A549 (cell line): Measurements from ENCODE around the gene RUNX3. TPM values are rescaled to one million over a fixed set of nuclear protein-coding genes. Genes with fewer than 3 reads are reported as not detected.
"Not testable (repeated sequence)": the region's sequence is repeated elsewhere in the genome, so short reads cannot be mapped to it uniquely, and the experiment has no call there.

Source experiments
- ATAC-seq, 2 experiments: fragments of 200-7000 bp in 1 of 2; fragments of >200 bp in 1 of 2; cut with Nextera tagmentation in 1 of 2; cut with Tn5 transposase in 1 of 2; 3 replicates each; pipeline versions ENCODE4 v1.8.0 to v1.9.1; 2018 to 2020; ENCODE audit warnings: mild to moderate bottlenecking in 1 of 2, moderate library complexity in 1 of 2
- CTCF ChIA-PET: fragments of 300-600 bp; sonication (Branson Sonifier 250); formaldehyde crosslinking; extraction: SDS; loops from one replicate; lab custom pipeline; 2021; ENCODE audit warnings: antibody characterized with exemption, inconsistent platforms; lab: Yijun Ruan, JAX
- POLR2A ChIA-PET: fragments of 350-600 bp; formaldehyde crosslinking; extraction: SDS; loops from one replicate; lab custom pipeline; 2021; ENCODE audit warnings: antibody characterized with exemption, inconsistent platforms; lab: Yijun Ruan, JAX
- DNase-seq, 2 experiments: peaks; one replicate each; pipeline versions ENCODE4 v3.0.0 to v3.0.0-alpha.2; 2011 to 2016; ENCODE audit warnings: low read depth in 1 of 2, low spot score in 1 of 2
- FAIRE-seq: peaks from 2 replicates; lab custom pipeline; 2011; peaks lifted over from hg19 to GRCh38; lab: Jason Lieb, UNC
- H3K27ac ChIP-seq, 2 experiments: fragments of >200 bp; sonication (Bioruptor Twin); formaldehyde crosslinking; 3 replicates each; pipeline ENCODE4 v1.5.1; 2016 to 2017
- H3K4me1 ChIP-seq: fragments of >200 bp; sonication (Bioruptor Twin); formaldehyde crosslinking; 3 replicates; pipeline ENCODE4 v1.6.1; 2016
- H3K4me2 ChIP-seq: fragments of >200 bp; sonication (Bioruptor Twin); formaldehyde crosslinking; 3 replicates; pipeline ENCODE4 v1.6.1; 2016
- H3K4me3 ChIP-seq: fragments of >200 bp; sonication (Bioruptor Twin); formaldehyde crosslinking; 3 replicates; pipeline ENCODE4 v1.5.1; 2016
- H3K9me3 ChIP-seq: fragments of >200 bp; sonication (Bioruptor Twin); formaldehyde crosslinking; 3 replicates; pipeline ENCODE4 v1.6.1; 2016
- BCL3 ChIP-seq: fragments of >200 bp; sonication (Bioruptor Twin); formaldehyde crosslinking; IDR thresholded peaks from 3 replicates; pipeline ENCODE4 v1.6.1; 2016
- EHF ChIP-seq: fragments of 250-450 bp; sonication (Bioruptor Pico); IDR thresholded peaks from 2 replicates; pipeline ENCODE4 v1.5.0; 2020; ENCODE audit warnings: mild to moderate bottlenecking
- EP300 ChIP-seq, 2 experiments: fragments of >200 bp; sonication (Bioruptor Twin); formaldehyde crosslinking; IDR thresholded peaks; 2 replicates in 1 of 2; 3 replicates in 1 of 2; pipeline ENCODE4 v1.6.1; 2016 to 2017
- HES2 ChIP-seq: fragments of >200 bp; sonication (Bioruptor Twin); formaldehyde crosslinking; IDR thresholded peaks from 2 replicates; pipeline ENCODE4 v1.6.1; 2016
- HOXA7 ChIP-seq: fragments of 250-450 bp; sonication (Bioruptor Pico); IDR thresholded peaks from 2 replicates; pipeline ENCODE4 v1.5.0; 2020; ENCODE audit warnings: mild to moderate bottlenecking, moderate library complexity
- HOXB5 ChIP-seq: fragments of 250-450 bp; sonication (Bioruptor Pico); IDR thresholded peaks from 2 replicates; pipeline ENCODE4 v1.5.0; 2020; ENCODE audit warnings: mild to moderate bottlenecking, moderate library complexity
- MAZ ChIP-seq: fragments of 150-350 bp; IDR thresholded peaks from 2 replicates; pipeline ENCODE4 v1.6.1; 2014; ENCODE audit warnings: antibody characterized with exemption, low read depth, low read length, borderline replicate concordance
- PBX3 ChIP-seq: IDR thresholded peaks from 2 replicates; pipeline ENCODE4 v1.6.1; 2012
- RAD21 ChIP-seq, 2 experiments: fragments of >200 bp in 1 of 2; sonication (Bioruptor Twin) in 1 of 2; formaldehyde crosslinking in 1 of 2; IDR thresholded peaks in 1 of 2; conservative IDR thresholded peaks in 1 of 2; 2 replicates in 1 of 2; 3 replicates in 1 of 2; pipeline ENCODE4 v1.6.1; 2012 to 2018; ENCODE audit warnings: inconsistent platforms in 1 of 2
- REST ChIP-seq: fragments of 200-600 bp; sonication (generic); IDR thresholded peaks from 2 replicates; pipeline ENCODE4 v1.6.1; 2016; ENCODE audit warnings: antibody characterized with exemption, mild to moderate bottlenecking, moderate library complexity
- RNF2 ChIP-seq: fragments of 200-600 bp; sonication (generic); IDR thresholded peaks from 2 replicates; pipeline ENCODE4 v1.6.1; 2016; ENCODE audit warnings: low read depth, mild to moderate bottlenecking, antibody characterized with exemption, moderate library complexity, borderline replicate concordance
- SREBF2 ChIP-seq: fragments of 450-650 bp; IDR thresholded peaks from 2 replicates; pipeline ENCODE4 v1.6.1; 2014; ENCODE audit warnings: mild to moderate bottlenecking, moderate library complexity
- TFCP2L1 ChIP-seq: fragments of 250-450 bp; sonication (Bioruptor Pico); IDR thresholded peaks from 2 replicates; pipeline ENCODE4 v1.5.0; 2021; ENCODE audit warnings: mild to moderate bottlenecking
- ZC3H11A ChIP-seq: fragments of 450-650 bp; IDR thresholded peaks from 2 replicates; pipeline ENCODE4 v1.6.1; 2014; ENCODE audit warnings: antibody characterized with exemption, mild to moderate bottlenecking
- ZFP36 ChIP-seq: fragments of 450-650 bp; IDR thresholded peaks from 2 replicates; pipeline ENCODE4 v1.6.1; 2014; ENCODE audit warnings: borderline replicate concordance; ENCODE audit not compliant: partially characterized antibody
- ZSCAN20 ChIP-seq: fragments of 250-450 bp; sonication (Bioruptor Pico); IDR thresholded peaks from 2 replicates; pipeline ENCODE4 v1.8.0; 2022; ENCODE audit warnings: mild to moderate bottlenecking, moderate library complexity
- WGBS: methylation state at CpG from one replicate; pipeline ENCODE4 v1.1.6; 2017; ENCODE audit errors: missing lambda C conversion rate; 5-methylcytosine and 5-hydroxymethylcytosine counted together
- polyA minus RNA-seq: library from RNA; depleted of rRNA, polyadenylated mRNA; stranded (reverse); fragments of >200 nt; gene quantifications from 2 replicates; pipeline ENCODE4 v1.2.3, GENCODE V29; 2011; rRNA and poly(A)+ RNA removed
- polyA plus RNA-seq, 4 experiments: library from polyadenylated mRNA; depleted of rRNA in 3 of 4; stranded (reverse); fragments of >200 nt; fragmentation: RNase III in 1 of 4; extraction: RNeasy Plus Mini Kit Qiagen cat#74134 plus additional on column Dnase treatment in 1 of 4; gene quantifications; 2 replicates in 3 of 4; 3 replicates in 1 of 4; pipeline ENCODE4 v1.2.3, GENCODE V29; 2011 to 2017
- TF ChIP-seq, protein P1 (sequence below): fragments of 450-650 bp; IDR thresholded peaks from 2 replicates; pipeline ENCODE4 v1.6.1; 2014; ENCODE audit warnings: antibody characterized with exemption

Gene RUNX3
- 1.4 and 2.6 TPM in 2 replicates for polyA plus RNA-seq (2011; rRNA removed)
- polyA plus RNA-seq (2012; cell fraction: cytosol; rRNA removed): 2.7 and 4.9 TPM in 2 replicates
- 2.6 and 3.6 TPM in 2 replicates for polyA plus RNA-seq (2012; cell fraction: nucleus; rRNA removed)
- 3.2 to 4.0 TPM (median 3.7 TPM) in 3 replicates for polyA plus RNA-seq (2017; fragmentation: RNase III; extraction: RNeasy Plus Mini Kit Qiagen cat#74134 plus additional on column Dnase treatment)
- polyA minus RNA-seq: 0.95 and 5.9 TPM in 2 replicates

DNA sequence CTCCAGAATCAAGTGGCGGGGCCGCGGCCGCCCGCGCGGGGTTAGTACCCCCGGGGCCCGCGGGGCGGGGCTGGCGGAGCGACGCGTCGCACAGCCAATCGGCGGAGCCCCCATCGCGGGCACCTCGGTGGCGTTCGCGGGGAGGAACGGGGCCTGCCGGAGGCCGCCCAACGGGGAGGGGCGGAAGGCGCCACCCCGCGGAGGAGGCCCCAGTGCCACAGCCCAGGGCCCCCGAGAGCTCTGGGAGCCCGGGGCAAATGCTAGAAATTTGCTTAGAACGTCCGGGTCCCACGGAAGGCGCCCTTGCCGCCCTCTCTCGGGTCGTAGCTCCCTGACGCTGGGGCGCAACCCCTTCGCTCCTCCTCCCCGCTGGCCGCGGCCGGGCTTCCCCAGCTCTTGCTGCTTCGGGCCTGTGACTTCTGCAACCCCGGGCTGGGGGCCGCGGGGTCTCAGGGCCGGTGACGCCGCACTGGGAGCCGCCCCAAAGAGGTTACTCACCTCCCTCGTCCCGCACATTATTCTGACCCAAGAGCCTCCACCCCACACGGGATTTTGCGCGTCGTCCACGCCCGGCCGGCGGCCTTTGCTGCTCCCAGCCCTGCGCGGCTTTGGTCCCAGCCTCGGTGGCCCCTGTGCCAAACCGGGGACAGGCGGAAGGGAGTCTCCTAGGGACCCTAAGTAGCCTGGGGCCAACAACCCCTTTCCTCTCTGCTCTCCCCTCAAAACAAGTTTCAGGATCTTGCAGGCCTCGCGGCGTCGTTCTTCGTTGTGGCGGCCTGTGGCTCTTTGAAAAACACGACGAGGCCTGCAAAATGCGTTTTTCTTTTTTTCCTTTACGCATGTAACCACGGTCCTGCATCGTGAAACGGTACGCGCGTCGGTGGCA, at the start of gene RUNX3:
RUNX3 (minus strand) TSS at position 17 of the 886 bp plus-strand sequence. CDS start 408 bp downstream, outside the sequence.
- peak; percentile 82 to 88 for ATAC-seq
- H3K4me2 ChIP-seq: peak within 1 kb of the TSS; percentile 77
- peak within 1 kb of the TSS; percentile 52 for H3K4me3 ChIP-seq
- peak; percentile 71 to 85 for DNase-seq
- CTCF ChIA-PET: interaction anchor here (0.7 to 10.6 kb wide), 12 partner anchors 10 to 638 kb away, joined by 3 to 79 read pairs (median 4); no protein-coding TSS in a partner anchor
- no peaks in the 10 kb centered on the region for H3K9me3 ChIP-seq
- H3K4me1 ChIP-seq: peaks cover 3% of the 10 kb centered on the region; the same call in 1 of the 3 replicates
- TF ChIP-seq PBX3 (peak; percentile 81; the same call in 1 of the 2 replicates), TFCP2L1 (CRISPR knock-in tag) (no peak)
- POLR2A ChIA-PET: no interaction called here
- 70% methylated on average over 43 of the region's 88 CpGs for WGBS
- peak within 1 kb of the TSS; percentile 53 to 88 for H3K27ac ChIP-seq
- FAIRE-seq: no peak

GRCh38 chr1:24979232-24979631, 49.2 kb upstream of the RUNX3 start:
- ATAC-seq, DNase-seq, H3K4me2 ChIP-seq, POLR2A ChIA-PET, H3K4me1 ChIP-seq, H3K4me3 ChIP-seq, H3K27ac ChIP-seq, FAIRE-seq: not testable (repeated sequence)
- CTCF ChIA-PET: interaction anchor here (1.0 kb wide), 3 partner anchors 8 to 71 kb away, joined by 3 to 4 read pairs (median 4); no protein-coding TSS in a partner anchor
- peaks cover 22% of the 10 kb centered on the region for H3K9me3 ChIP-seq
- WGBS: 31% methylated on average over 4 of the region's 4 CpGs

DNA sequence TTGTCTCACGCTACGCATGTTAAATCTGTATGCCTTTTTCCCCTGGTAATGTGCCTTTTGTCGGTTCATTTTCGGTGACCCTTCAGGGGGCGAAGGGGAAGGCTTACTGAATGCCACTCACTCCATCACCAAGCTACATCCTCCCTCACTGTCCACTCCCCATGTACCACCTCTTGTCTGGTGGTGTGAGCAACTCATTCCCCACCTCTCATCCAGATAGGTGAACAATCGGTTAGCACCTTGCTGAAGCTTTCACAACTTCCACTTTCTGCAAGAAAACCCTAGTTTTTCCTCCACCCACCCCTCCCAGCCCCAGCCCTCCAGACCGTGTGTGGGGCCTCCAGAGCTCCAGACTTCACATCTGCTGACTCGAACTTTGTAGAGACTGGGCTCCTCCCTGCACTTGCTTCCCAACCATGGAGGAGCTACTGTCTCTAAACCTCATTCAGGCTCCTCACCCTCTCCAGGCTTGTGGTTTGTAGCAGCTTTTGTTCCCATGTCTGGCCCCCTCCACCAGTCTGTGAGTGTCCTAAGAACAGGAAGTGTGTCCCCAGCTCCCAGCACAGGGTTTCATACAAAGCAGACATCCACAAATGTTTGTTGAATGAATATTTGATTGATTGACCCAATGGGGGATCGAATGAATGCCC, 48.4 kb upstream of the RUNX3 start:
- FAIRE-seq: no peak
- ChIA-PET CTCF (interaction anchor here (1.0 kb wide), 3 partner anchors 9 to 71 kb away, joined by 3 to 4 read pairs (median 4); no protein-coding TSS in a partner anchor), POLR2A (no interaction called here)
- no peak for DNase-seq
- no peak for ATAC-seq
- peaks cover 22% of the 10 kb centered on the region for H3K9me3 ChIP-seq
- TF ChIP-seq ZFP36 (no peak), ZSCAN20 (no peak), HOXA7 (no peak), HES2 (no peak)
- H3K4me1 ChIP-seq: no peaks in the 10 kb centered on the region
- H3K4me2 ChIP-seq: no peak overlapping the region
- WGBS: 59% methylated on average over 8 of the region's 9 CpGs
- H3K27ac ChIP-seq: no peak overlapping the region
- no peak overlapping the region for H3K4me3 ChIP-seq

GRCh38 chr1:24975391-24975790, 45.3 kb upstream of the RUNX3 start:
- ATAC-seq (no peak), FAIRE-seq (no peak), DNase-seq (no peak)
- no peak overlapping the region for H3K4me2 ChIP-seq
- no peak overlapping the region for H3K4me3 ChIP-seq
- WGBS: 27% methylated on average over 2 of the region's 2 CpGs
- peaks cover 22% of the 10 kb centered on the region for H3K9me3 ChIP-seq
- ChIA-PET POLR2A (no interaction called here), CTCF (no interaction called here)
- no peak overlapping the region for H3K27ac ChIP-seq
- no peaks in the 10 kb centered on the region for H3K4me1 ChIP-seq
- TF ChIP-seq HES2: no peak
- TF ChIP-seq MAZ: no peak
- no peak for TF ChIP-seq RNF2
- TF ChIP-seq REST: no peak
- no peak for TF ChIP-seq EP300 (IDR thresholded peaks at IDR 0.05)
- no peak for TF ChIP-seq HOXB5
- no peak for TF ChIP-seq EHF (CRISPR knock-in tag)
- TF ChIP-seq BCL3: no peak
- no peak for TF ChIP-seq RAD21 (conservative IDR thresholded peaks at IDR 0.05 in 1 of 2, IDR thresholded peaks at IDR 0.05 in 1 of 2)
- TF ChIP-seq, protein P1, sequence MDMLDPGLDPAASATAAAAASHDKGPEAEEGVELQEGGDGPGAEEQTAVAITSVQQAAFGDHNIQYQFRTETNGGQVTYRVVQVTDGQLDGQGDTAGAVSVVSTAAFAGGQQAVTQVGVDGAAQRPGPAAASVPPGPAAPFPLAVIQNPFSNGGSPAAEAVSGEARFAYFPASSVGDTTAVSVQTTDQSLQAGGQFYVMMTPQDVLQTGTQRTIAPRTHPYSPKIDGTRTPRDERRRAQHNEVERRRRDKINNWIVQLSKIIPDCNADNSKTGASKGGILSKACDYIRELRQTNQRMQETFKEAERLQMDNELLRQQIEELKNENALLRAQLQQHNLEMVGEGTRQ: no peak
- TF ChIP-seq ZC3H11A: no peak
- no peak for TF ChIP-seq SREBF2
